Naive thymus-derived CD4-positive, alpha-beta T cell (primary cell): Measurements from ENCODE around the gene POLR3A. TPM values are rescaled to one million over a fixed set of nuclear protein-coding genes. Genes with fewer than 3 reads are reported as not detected.

ENCODE experiments used
- ATAC-seq: fragments of 150-1000 bp; cut with Tn5 transposase; 2 replicates; pipeline ENCODE4 v1.10.0; 2021; ENCODE audit warnings: mild to moderate bottlenecking, moderate library complexity
- CTCF ChIA-PET: fragments of 350-600 bp; sonication (Branson Sonifier 250); formaldehyde crosslinking; loops from one replicate; lab custom pipeline; 2021; ENCODE audit warnings: antibody characterized with exemption; lab: Charles Lee
- POLR2A ChIA-PET: fragments of 350-600 bp; sonication (Branson Sonifier 250); formaldehyde crosslinking; loops from one replicate; lab custom pipeline; 2021; ENCODE audit warnings: antibody characterized with exemption, inconsistent platforms; lab: Charles Lee
- DNase-seq, 9 donors: peaks; one replicate each; pipeline versions ENCODE4 v3.0.0 to v3.0.0-alpha.2; 2020 to 2022; ENCODE audit warnings: mixed read lengths in 1 of 9
- H3K27ac ChIP-seq: one replicate; pipeline ENCODE4 v1.7.0; 2013; ENCODE audit warnings: mild to moderate bottlenecking, low read depth, low read length, moderate library complexity
- H3K27me3 ChIP-seq, 2 donors: one replicate each; pipeline ENCODE4 v1.7.0; 2013; ENCODE audit warnings: low read length in 2 of 2, mild to moderate bottlenecking in 2 of 2, moderate library complexity in 2 of 2; ENCODE audit not compliant: control insufficient read depth in 2 of 2, insufficient read depth in 2 of 2
- H3K36me3 ChIP-seq, 3 experiments: 1 replicate in 2 of 3; 2 replicates in 1 of 3; pipeline ENCODE4 v1.7.0; 2013; ENCODE audit warnings: low read length in 3 of 3, mild to moderate bottlenecking in 3 of 3, moderate library complexity in 1 of 3; ENCODE audit not compliant: insufficient read depth in 3 of 3, control insufficient read depth in 2 of 3
- H3K4me1 ChIP-seq, 2 donors: one replicate each; pipeline ENCODE4 v1.7.0; 2013; ENCODE audit warnings: low read length in 2 of 2, mild to moderate bottlenecking in 2 of 2, moderate library complexity in 1 of 2; ENCODE audit not compliant: control insufficient read depth in 2 of 2, insufficient read depth in 2 of 2
- H3K4me3 ChIP-seq: 2 replicates; pipeline ENCODE4 v1.7.0; 2013; ENCODE audit warnings: mild to moderate bottlenecking, low read length
- H3K9me3 ChIP-seq, 3 experiments: 1 replicate in 2 of 3; 2 replicates in 1 of 3; pipeline ENCODE4 v1.7.0; 2013; ENCODE audit warnings: low read length in 3 of 3; ENCODE audit not compliant: control insufficient read depth in 2 of 3
- H3K27ac Mint-ChIP-seq, 9 donors: one replicate each; pipeline ENCODE4 v1.8.0; 2020 to 2022; ENCODE audit warnings: mixed read lengths in 9 of 9, mild to moderate bottlenecking in 8 of 9, moderate library complexity in 5 of 9, inconsistent platforms in 2 of 9
- H3K27me3 Mint-ChIP-seq, 5 donors: one replicate each; pipeline ENCODE4 v1.8.0; 2021 to 2022; ENCODE audit warnings: mixed read lengths in 5 of 5, mild to moderate bottlenecking in 1 of 5
- H3K36me3 Mint-ChIP-seq, 5 donors: one replicate each; pipeline ENCODE4 v1.8.0; 2020 to 2022; ENCODE audit warnings: mixed read lengths in 5 of 5, mild to moderate bottlenecking in 3 of 5, inconsistent platforms in 1 of 5
- H3K4me1 Mint-ChIP-seq, 7 donors: one replicate each; pipeline ENCODE4 v1.8.0; 2020 to 2022; ENCODE audit warnings: mixed read lengths in 7 of 7, mild to moderate bottlenecking in 3 of 7, inconsistent platforms in 1 of 7
- H3K4me3 Mint-ChIP-seq, 10 donors: one replicate each; pipeline ENCODE4 v1.8.0; 2020 to 2022; ENCODE audit warnings: mild to moderate bottlenecking in 10 of 10, mixed read lengths in 10 of 10, moderate library complexity in 6 of 10, inconsistent platforms in 2 of 10
- H3K9me3 Mint-ChIP-seq, 11 donors: one replicate each; pipeline ENCODE4 v1.8.0; 2020 to 2022; ENCODE audit warnings: mixed read lengths in 11 of 11, mild to moderate bottlenecking in 4 of 11, inconsistent platforms in 1 of 11, moderate library complexity in 1 of 11
- intact Hi-C, 2 donors: fragments of 100-400 bp; cut with micrococcal nuclease; formaldehyde crosslinking; loops; one replicate each; pipeline ENCODE4 v1.15.1; 2023
- polyA plus RNA-seq, 2 donors: library from polyadenylated mRNA; unstranded; fragments of 300-500 nt; fragmentation: Illumina TruSeq; gene quantifications; one replicate each; pipeline ENCODE4 v1.2.3, GENCODE V29; 2021
- total RNA-seq, 6 experiments: library from RNA in 5 of 6; stranded (reverse) in 5 of 6; gene quantifications; 1 replicate in 5 of 6; 2 replicates in 1 of 6; pipeline ENCODE4 v1.2.3 and lab custom pipeline; 2021 to 2026

POLR3A gene
- total and polyA plus RNA-seq, 7 experiments from 2014 or later = 5.5 to 20.9 (median 13.4) TPM

DNA sequence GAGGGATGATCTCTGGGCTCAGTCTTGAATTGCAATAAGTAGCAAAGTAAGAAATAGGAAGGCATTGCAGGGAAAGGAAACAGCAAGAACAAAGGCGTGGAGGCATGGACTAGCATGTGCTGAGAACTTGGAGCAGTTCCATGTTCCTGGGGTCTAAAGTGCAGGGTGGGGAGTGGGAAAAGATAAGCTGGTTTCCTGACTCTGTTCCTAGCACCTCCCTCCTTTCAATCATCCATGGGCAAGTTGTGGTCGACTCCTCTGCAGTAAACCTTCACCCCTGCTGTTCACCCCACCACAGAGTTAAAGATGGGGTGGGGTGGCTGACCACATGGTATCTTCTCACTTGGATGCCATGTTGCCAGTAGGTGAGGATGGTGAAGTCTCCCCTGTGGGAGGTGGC, 33.9 kb upstream of the POLR3A start:
- Histone ChIP-seq H3K36me3 (no peaks in the 10 kb centered on the region), H3K4me3 (no peak overlapping the region), H3K27me3 (no peaks in the 10 kb centered on the region), H3K27ac (no peak overlapping the region), H3K4me1 (no peaks in the 10 kb centered on the region), H3K9me3 (no peaks in the 10 kb centered on the region)
- Mint-ChIP-seq H3K9me3 (no peaks in the 10 kb centered on the region), H3K4me1 (peaks cover 0 to 19% (median 3%) of the 10 kb centered on the region in 7 donors), H3K4me3 (no peak overlapping the region), H3K36me3 (no peaks in the 10 kb centered on the region), H3K27ac (no peak overlapping the region), H3K27me3 (peaks cover 0 to 9% (median 0%) of the 10 kb centered on the region in 5 donors)
- ChIA-PET CTCF (no interaction called here), POLR2A (no interaction called here)
- ATAC-seq = no peak
- intact Hi-C loops = no loop called here
- DNase-seq = no peak

DNA sequence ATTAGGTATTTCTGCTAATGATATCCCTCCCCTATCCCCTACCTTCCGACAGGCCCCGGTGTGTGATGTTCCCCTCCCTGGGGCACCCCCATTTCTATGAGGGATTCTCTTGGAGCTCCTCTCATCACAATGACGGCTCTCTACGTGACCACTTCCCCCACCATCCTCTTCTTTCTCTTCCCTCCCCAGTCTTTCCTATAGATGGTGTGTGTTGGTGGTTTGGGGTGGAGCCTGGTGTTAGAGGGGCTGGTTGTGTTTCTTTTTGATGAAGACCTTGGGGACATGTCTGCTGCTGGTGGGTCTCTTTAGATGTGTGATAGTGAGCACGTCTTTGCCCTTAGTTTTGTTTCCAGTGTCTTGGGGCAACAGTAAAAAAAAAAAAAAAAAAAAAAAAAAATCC, 33.0 kb upstream of the POLR3A start:
- POLR2A ChIA-PET = no interaction called here
- intact Hi-C loops = no loop called here
- peaks cover 0 to 9% (median 0%) of the 10 kb centered on the region in 5 donors for H3K27me3 Mint-ChIP-seq
- CTCF ChIA-PET = no interaction called here
- Histone ChIP-seq H3K4me3 (no peak overlapping the region), H3K27me3 (no peaks in the 10 kb centered on the region), H3K4me1 (no peaks in the 10 kb centered on the region), H3K36me3 (no peaks in the 10 kb centered on the region), H3K9me3 (no peaks in the 10 kb centered on the region), H3K27ac (no peak overlapping the region)
- peaks cover 0 to 19% (median 3%) of the 10 kb centered on the region in 7 donors for H3K4me1 Mint-ChIP-seq
- DNase-seq (no peak), ATAC-seq (peak; percentile 47)
- H3K4me3 Mint-ChIP-seq = no peak overlapping the region
- H3K27ac Mint-ChIP-seq = no peak overlapping the region
- H3K36me3 Mint-ChIP-seq = no peaks in the 10 kb centered on the region
- H3K9me3 Mint-ChIP-seq = no peaks in the 10 kb centered on the region

GRCh38 chr10:78059906-78060702, 30.8 kb upstream of the POLR3A start:
- H3K4me1 ChIP-seq = no peaks in the 10 kb centered on the region
- CTCF ChIA-PET = no interaction called here
- H3K9me3 ChIP-seq = no peaks in the 10 kb centered on the region
- Mint-ChIP-seq H3K27me3 (peaks cover 0 to 4% (median 0%) of the 10 kb centered on the region in 5 donors), H3K4me1 (peaks cover 0 to 15% (median 3%) of the 10 kb centered on the region in 7 donors), H3K36me3 (peaks cover 0 to 8% (median 3%) of the 10 kb centered on the region in 5 donors), H3K9me3 (no peaks in the 10 kb centered on the region), H3K27ac (no peak overlapping the region), H3K4me3 (no peak overlapping the region)
- intact Hi-C loops = no loop called here
- H3K27me3 ChIP-seq = no peaks in the 10 kb centered on the region
- ATAC-seq (no peak), DNase-seq (no peak)
- no peaks in the 10 kb centered on the region for H3K36me3 ChIP-seq
- H3K27ac ChIP-seq = no peak overlapping the region
- no peak overlapping the region for H3K4me3 ChIP-seq
- POLR2A ChIA-PET = no interaction called here

GRCh38 chr10:78058562-78058961, 29.2 kb upstream of the POLR3A start:
- H3K4me3 ChIP-seq = no peak overlapping the region
- H3K4me1 ChIP-seq = no peaks in the 10 kb centered on the region
- Mint-ChIP-seq H3K36me3 (peaks cover 0 to 19% (median 7%) of the 10 kb centered on the region in 5 donors), H3K27ac (no peak overlapping the region), H3K4me3 (no peak overlapping the region), H3K9me3 (no peaks in the 10 kb centered on the region), H3K4me1 (peaks cover 0 to 15% (median 3%) of the 10 kb centered on the region in 7 donors), H3K27me3 (peaks cover 0 to 4% (median 0%) of the 10 kb centered on the region in 5 donors)
- DNase-seq (no peak), ATAC-seq (no peak)
- no peaks in the 10 kb centered on the region for H3K27me3 ChIP-seq
- ChIA-PET CTCF (no interaction called here), POLR2A (no interaction called here)
- intact Hi-C loops = no loop called here
- H3K36me3 ChIP-seq = no peaks in the 10 kb centered on the region
- no peak overlapping the region for H3K27ac ChIP-seq
- H3K9me3 ChIP-seq = no peaks in the 10 kb centered on the region

GRCh38 chr10:78053211-78053868, 24.0 kb upstream of the POLR3A start:
- Histone ChIP-seq H3K9me3 (no peaks in the 10 kb centered on the region), H3K27me3 (no peaks in the 10 kb centered on the region), H3K4me3 (no peak overlapping the region), H3K36me3 (peaks cover 0 to 15% (median 0%) of the 10 kb centered on the region in 3 experiments), H3K4me1 (no peaks in the 10 kb centered on the region), H3K27ac (no peak overlapping the region)
- no peak overlapping the region for H3K27ac Mint-ChIP-seq
- POLR2A ChIA-PET = no interaction called here
- no peak for DNase-seq
- no peaks in the 10 kb centered on the region for H3K27me3 Mint-ChIP-seq
- H3K36me3 Mint-ChIP-seq = peaks cover 0 to 36% (median 7%) of the 10 kb centered on the region in 5 donors
- CTCF ChIA-PET = interaction anchor here (0.6 to 0.9 kb wide), 3 partner anchors 17 to 1141 kb away, joined by 3 to 4 read pairs (median 4); no protein-coding TSS in a partner anchor
- intact Hi-C loops = no loop called here
- no peak for ATAC-seq
- H3K9me3 Mint-ChIP-seq = no peaks in the 10 kb centered on the region
- peaks cover 0 to 2% (median 0%) of the 10 kb centered on the region in 7 donors for H3K4me1 Mint-ChIP-seq
- no peak overlapping the region for H3K4me3 Mint-ChIP-seq

DNA sequence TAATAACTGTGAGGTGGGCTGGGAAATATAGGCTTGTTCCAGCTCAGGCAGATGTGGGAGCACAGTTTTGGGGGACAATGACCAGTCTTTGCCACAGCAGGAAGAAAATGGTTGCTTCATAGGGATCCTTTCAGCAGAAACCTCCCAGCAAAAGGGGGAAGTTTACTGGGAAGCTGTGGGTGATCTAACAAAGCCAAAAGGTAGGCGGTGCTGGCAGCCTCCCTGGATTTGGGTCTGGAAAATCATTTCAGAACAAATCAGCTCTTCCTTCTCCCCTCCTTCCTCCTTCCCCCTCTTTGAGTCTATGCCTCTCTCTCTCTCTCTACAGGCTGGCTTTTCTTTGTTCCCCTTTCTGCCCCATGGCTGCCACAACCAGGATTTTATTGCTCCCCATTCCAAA, 20.5 kb upstream of the POLR3A start:
- H3K36me3 Mint-ChIP-seq = peaks cover 0 to 25% (median 2%) of the 10 kb centered on the region in 5 donors
- no peaks in the 10 kb centered on the region for H3K9me3 Mint-ChIP-seq
- no peak overlapping the region for H3K27ac Mint-ChIP-seq
- no peaks in the 10 kb centered on the region for H3K27me3 ChIP-seq
- H3K27ac ChIP-seq = no peak overlapping the region
- CTCF ChIA-PET = interaction anchor here (6.2 kb wide), 1 partner anchor 1146 kb away, joined by 77 read pairs; no protein-coding TSS in a partner anchor
- H3K4me3 Mint-ChIP-seq = no peak overlapping the region
- ATAC-seq = no peak
- no peak for DNase-seq
- intact Hi-C loops = loop anchor here (5.0 kb wide), 2 partner anchors 252 to 1237 kb away; no protein-coding TSS in a partner anchor
- POLR2A ChIA-PET = no interaction called here
- H3K4me3 ChIP-seq = no peak overlapping the region
- H3K36me3 ChIP-seq = peaks cover 0 to 15% (median 0%) of the 10 kb centered on the region in 3 experiments
- H3K4me1 ChIP-seq = no peaks in the 10 kb centered on the region
- H3K27me3 Mint-ChIP-seq = no peaks in the 10 kb centered on the region
- no peaks in the 10 kb centered on the region for H3K9me3 ChIP-seq
- H3K4me1 Mint-ChIP-seq = peaks cover 5 to 13% (median 11%) of the 10 kb centered on the region in 7 donors
